Neuronal stem cell (in vitro differentiated cells): ENCODE data around the gene COASY.
"Not testable (repeated sequence)": the region's sequence is repeated elsewhere in the genome, so short reads cannot be mapped to it uniquely, and the experiment has no call there.

Experiments
- DNase-seq: peaks from one replicate; pipeline ENCODE4 v3.0.0-alpha.2; 2013; ENCODE audit warnings: low spot score
- H2AFZ ChIP-seq: one replicate; pipeline ENCODE4 v1.6.1; 2013; ENCODE audit warnings: mild to moderate bottlenecking, low read length, inconsistent platforms
- H2AK5ac ChIP-seq: 2 replicates; pipeline ENCODE4 v1.6.1; 2013; ENCODE audit warnings: low read depth, mild to moderate bottlenecking, inconsistent platforms, low read length, moderate library complexity, mixed read lengths
- H2BK120ac ChIP-seq: 2 replicates; pipeline ENCODE4 v1.6.1; 2013; ENCODE audit warnings: low read depth, mild to moderate bottlenecking, inconsistent platforms, low read length, moderate library complexity, mixed read lengths
- H2BK12ac ChIP-seq: one replicate; pipeline ENCODE4 v1.6.1; 2013; ENCODE audit warnings: low read length, inconsistent platforms
- H2BK15ac ChIP-seq: 2 replicates; pipeline ENCODE4 v1.6.1; 2013; ENCODE audit warnings: mild to moderate bottlenecking, low read length, inconsistent platforms, mixed read lengths
- H2BK5ac ChIP-seq: one replicate; pipeline ENCODE4 v1.6.1; 2013; ENCODE audit warnings: inconsistent platforms, mild to moderate bottlenecking, low read length, moderate library complexity
- H3K14ac ChIP-seq: one replicate; pipeline ENCODE4 v1.6.1; 2013; ENCODE audit warnings: low read length, inconsistent platforms
- H3K18ac ChIP-seq: 2 replicates; pipeline ENCODE4 v1.6.1; 2013; ENCODE audit warnings: low read length, inconsistent platforms
- H3K23ac ChIP-seq: 2 replicates; pipeline ENCODE4 v1.6.1; 2013; ENCODE audit warnings: low read depth, mild to moderate bottlenecking, mixed read lengths, low read length, inconsistent platforms; ENCODE audit not compliant: poor library complexity
- H3K27ac ChIP-seq: replicated peaks from 3 replicates; pipeline ENCODE4 v1.5.1; 2013; ENCODE audit warnings: low read length, inconsistent platforms
- H3K27me3 ChIP-seq, 3 experiments: 2 replicates each; pipeline ENCODE4 v1.6.1; 2013; ENCODE audit warnings: low read length in 3 of 3, mild to moderate bottlenecking in 2 of 3, inconsistent platforms in 1 of 3, low read depth in 1 of 3, mixed read lengths in 1 of 3, moderate library complexity in 1 of 3; ENCODE audit not compliant: control insufficient read depth in 3 of 3, insufficient read depth in 3 of 3
- H3K36me3 ChIP-seq, 2 donors: replicated peaks in 1 of 2; 2 replicates each; pipeline ENCODE4 v1.6.1; 2013; ENCODE audit warnings: low read length in 2 of 2; ENCODE audit not compliant: control insufficient read depth in 2 of 2, insufficient read depth in 2 of 2
- H3K4ac ChIP-seq: 2 replicates; pipeline ENCODE4 v1.6.1; 2013; ENCODE audit warnings: inconsistent platforms, mild to moderate bottlenecking, low read length, moderate library complexity
- H3K4me1 ChIP-seq, 2 donors: 1 replicate in 1 of 2; 2 replicates in 1 of 2; pipeline ENCODE4 v1.6.1; 2013; ENCODE audit warnings: low read length in 2 of 2, low read depth in 1 of 2; ENCODE audit not compliant: control insufficient read depth in 2 of 2, insufficient read depth in 1 of 2
- H3K4me2 ChIP-seq: one replicate; pipeline ENCODE4 v1.6.1; 2013; ENCODE audit warnings: mild to moderate bottlenecking, low read length, inconsistent platforms; ENCODE audit not compliant: insufficient read depth, poor library complexity, severe bottlenecking
- H3K4me3 ChIP-seq, 2 donors: 2 replicates each; pipeline ENCODE4 v1.5.1; 2013; ENCODE audit warnings: low read length in 2 of 2, mild to moderate bottlenecking in 2 of 2, inconsistent platforms in 1 of 2, moderate library complexity in 1 of 2
- H3K79me1 ChIP-seq: one replicate; pipeline ENCODE4 v1.6.1; 2013; ENCODE audit warnings: low read depth, mild to moderate bottlenecking, inconsistent platforms, low read length, moderate library complexity
- H3K9ac ChIP-seq: one replicate; pipeline ENCODE4 v1.6.1; 2013; ENCODE audit warnings: mild to moderate bottlenecking, low read depth, low read length, inconsistent platforms; ENCODE audit not compliant: poor library complexity
- H3K9me3 ChIP-seq, 2 donors: replicated peaks in 1 of 2; 2 replicates each; pipeline versions ENCODE3 to v1.6.1; 2013; ENCODE audit warnings: low read length in 2 of 2, mild to moderate bottlenecking in 2 of 2, inconsistent platforms in 1 of 2, low read depth in 1 of 2, mixed read lengths in 1 of 2, moderate library complexity in 1 of 2; ENCODE audit not compliant: control insufficient read depth in 2 of 2, insufficient read depth in 1 of 2
- H4K8ac ChIP-seq: one replicate; pipeline ENCODE4 v1.6.1; 2013; ENCODE audit warnings: low read depth, mild to moderate bottlenecking, inconsistent platforms, low read length, moderate library complexity
- H4K91ac ChIP-seq: one replicate; pipeline ENCODE4 v1.6.1; 2013; ENCODE audit warnings: low read length, low read depth, mild to moderate bottlenecking, inconsistent platforms; ENCODE audit not compliant: poor library complexity
- WGBS, 2 donors: extraction: QIAGEN DNeasy Blood & Tissue Kit; methylation state at CpG; one replicate each; pipeline ENCODE4 v1.1.7; 2013; ENCODE audit warnings: missing lambda C conversion rate in 2 of 2, mixed read lengths in 1 of 2; ENCODE audit not compliant: insufficient read length in 2 of 2, insufficient replicate concordance in 1 of 2; ENCODE audit errors: extremely low coverage in 2 of 2; 5-methylcytosine and 5-hydroxymethylcytosine counted together

The COASY gene

GRCh38 chr17:42609182-42609813, 47.4 kb downstream of the COASY start, which contains the start of the genes RETREG3 and TUBG1:
TSS of gene RETREG3 (minus strand) at chr17:42609374. CDS start at chr17:42609324, 50 bp downstream.
TSS of gene TUBG1 (plus strand) at chr17:42609683. CDS start at chr17:42609738, 55 bp downstream.
- Histone ChIP-seq H2AFZ (peak within 1 kb of the TSS; percentile 94), H3K9me3 (no peaks in the 10 kb centered on the region), H3K27ac (peak within 1 kb of the TSS; percentile 77), H2BK120ac (peak within 1 kb of the TSS; percentile 61), H2BK5ac (peak within 1 kb of the TSS; percentile 93), H4K8ac (peak within 1 kb of the TSS; percentile 65), H3K4me2 (peak within 1 kb of the TSS; percentile 93), H3K79me1 (peaks cover 8% of the 10 kb centered on the region), H2BK15ac (peak within 1 kb of the TSS; percentile 67), H2AK5ac (peak within 1 kb of the TSS; percentile 88), H3K36me3 (peaks cover 20 to 42% of the 10 kb centered on the region in 2 donors), H4K91ac (no peak within 1 kb of the TSS), H3K4ac (peak within 1 kb of the TSS; percentile 84), H3K27me3 (no peaks in the 10 kb centered on the region), H3K4me3 (peak within 1 kb of the TSS; percentile 85 to 98), H3K18ac (peak within 1 kb of the TSS; percentile 99), H3K4me1 (peaks cover 7 to 11% of the 10 kb centered on the region in 2 donors), H3K23ac (peak within 1 kb of the TSS; percentile 98), H2BK12ac (peak within 1 kb of the TSS; percentile 41), H3K9ac (peak within 1 kb of the TSS; percentile 97), H3K14ac (peak within 1 kb of the TSS; percentile 94)
- no CpG with 5 or more reads among the region's 66 CpGs for WGBS, 2 donors
- peak; percentile 100 for DNase-seq

DNA sequence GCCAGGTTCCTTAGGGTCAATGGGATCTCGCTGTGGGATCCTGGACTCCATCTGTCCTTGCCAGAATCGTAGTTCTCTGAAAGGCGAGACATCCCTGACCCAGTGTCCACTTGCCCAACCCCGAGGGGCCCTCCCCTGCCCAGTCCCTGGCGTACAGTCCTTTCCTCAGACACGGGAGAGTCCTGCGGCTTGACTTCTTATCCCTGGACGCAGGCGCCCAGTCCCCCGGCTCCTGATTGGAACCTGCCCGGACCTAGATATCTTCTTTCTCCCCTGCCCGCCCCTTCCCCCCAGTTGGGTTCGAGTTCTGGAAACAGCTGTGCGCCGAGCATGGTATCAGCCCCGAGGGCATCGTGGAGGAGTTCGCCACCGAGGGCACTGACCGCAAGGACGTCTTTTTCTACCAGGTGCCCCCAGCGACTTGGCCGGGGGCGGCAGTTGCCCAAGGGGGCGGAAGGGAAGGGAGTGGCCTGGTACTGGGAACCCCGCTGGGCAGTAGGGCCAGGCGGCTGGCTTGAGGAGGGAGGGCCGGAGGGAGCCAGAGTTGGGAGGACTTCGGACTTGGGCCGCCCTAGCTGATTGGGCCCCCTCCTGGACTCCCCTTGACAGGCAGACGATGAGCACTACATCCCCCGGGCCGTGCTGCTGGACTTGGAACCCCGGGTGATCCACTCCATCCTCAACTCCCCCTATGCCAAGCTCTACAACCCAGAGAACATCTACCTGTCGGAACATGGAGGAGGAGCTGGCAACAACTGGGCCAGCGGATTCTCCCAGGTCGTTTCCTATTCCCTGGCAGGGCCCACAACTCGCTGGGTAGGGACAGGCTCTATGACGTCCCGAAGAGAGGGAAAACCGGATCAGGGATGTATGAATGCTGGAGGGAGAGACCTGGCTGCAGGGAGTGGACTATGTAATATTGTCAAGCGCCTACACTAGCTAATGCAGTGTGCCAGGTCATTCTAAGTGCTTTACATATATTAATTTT, 48.2 kb downstream of the COASY start:
- H3K4me2 ChIP-seq: peak overlapping the region; percentile 93
- not testable (repeated sequence) for H3K14ac ChIP-seq, H3K79me1 ChIP-seq, H3K9me3 ChIP-seq, H2BK5ac ChIP-seq, H2BK12ac ChIP-seq, DNase-seq, H3K27me3 ChIP-seq, H4K91ac ChIP-seq
- peak overlapping the region; percentile 85 to 98 for H3K4me3 ChIP-seq
- H3K27ac ChIP-seq: peak overlapping the region; percentile 77
- H2AK5ac ChIP-seq: peak overlapping the region; percentile 70
- peak overlapping the region; percentile 89 for H3K18ac ChIP-seq
- peak overlapping the region; percentile 84 for H3K4ac ChIP-seq
- H3K9ac ChIP-seq: peak overlapping the region; percentile 97
- peak overlapping the region; percentile 67 for H2BK15ac ChIP-seq
- peak overlapping the region; percentile 65 for H4K8ac ChIP-seq
- peak overlapping the region; percentile 94 for H2AFZ ChIP-seq
- H2BK120ac ChIP-seq: peak overlapping the region; percentile 61
- H3K23ac ChIP-seq: peak overlapping the region; percentile 98
- peaks cover 26 to 48% of the 10 kb centered on the region in 2 donors for H3K36me3 ChIP-seq
- no CpG with 5 or more reads among the region's 42 CpGs for WGBS, 2 donors
- peaks cover 7 to 11% of the 10 kb centered on the region in 2 donors for H3K4me1 ChIP-seq

DNA sequence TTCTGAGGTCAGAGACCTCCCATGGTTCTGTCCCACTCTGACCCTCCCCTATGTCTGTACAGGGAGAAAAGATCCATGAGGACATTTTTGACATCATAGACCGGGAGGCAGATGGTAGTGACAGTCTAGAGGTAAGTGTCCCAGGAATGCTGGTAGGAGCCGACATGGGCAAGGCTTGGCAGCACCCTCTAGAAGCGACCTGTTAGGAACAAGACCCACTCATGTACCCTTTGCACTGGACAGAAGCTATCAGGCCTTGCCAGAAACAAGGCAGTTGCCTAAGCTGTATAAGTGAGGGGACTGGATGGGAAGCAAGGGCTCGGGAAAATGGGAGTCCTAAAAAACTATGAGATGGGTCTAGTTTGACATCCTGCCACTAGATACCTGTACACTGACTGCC, 50.1 kb downstream of the COASY start:
- Histone ChIP-seq H3K79me1 (peaks cover 8% of the 10 kb centered on the region), H3K9ac (no peak overlapping the region), H3K18ac (no peak overlapping the region), H2AFZ (no peak overlapping the region), H3K4me3 (no peak overlapping the region), H3K14ac (no peak overlapping the region), H3K4me1 (peaks cover 7 to 11% of the 10 kb centered on the region in 2 donors), H4K91ac (no peak overlapping the region), H3K4me2 (no peak overlapping the region), H3K27ac (no peak overlapping the region), H2BK15ac (no peak overlapping the region), H3K23ac (no peak overlapping the region), H2BK5ac (no peak overlapping the region), H3K36me3 (peaks cover 34 to 54% of the 10 kb centered on the region in 2 donors), H4K8ac (no peak overlapping the region), H3K9me3 (no peaks in the 10 kb centered on the region), H3K27me3 (no peaks in the 10 kb centered on the region), H3K4ac (no peak overlapping the region), H2AK5ac (no peak overlapping the region), H2BK120ac (no peak overlapping the region), H2BK12ac (no peak overlapping the region)
- WGBS, 2 donors: no CpG with 5 or more reads among the region's 4 CpGs
- DNase-seq: no peak
